Measurements from ENCODE around the gene TFPI.

TFPI gene

GRCh38 chr2:187462839-187463238 is 91.4 kb downstream of the TFPI start:
- 53% methylated on average over 3 of the region's 4 CpGs for WGBS

GRCh38 chr2:187461294-187462261 is 92.7 kb downstream of the TFPI start:
- H3K4ac ChIP-seq (ENCODE audit: low read depth in 1 of 2, low read length in 2 of 2), result no peak overlapping the region
- H3K14ac ChIP-seq (ENCODE audit: low read length in 2 of 2), result no peak overlapping the region
- no peak for DNase-seq
- no peak overlapping the region for H2BK15ac ChIP-seq (ENCODE audit: low read depth, poor library complexity, severe bottlenecking)
- no peaks in the 10 kb centered on the region for H3K4me1 ChIP-seq (ENCODE audit: control insufficient read depth, insufficient read depth, low read depth, low read length)
- no peaks in the 10 kb centered on the region for H3K9me3 ChIP-seq (ENCODE audit: control insufficient read depth, low read length)
- no peaks in the 10 kb centered on the region for H3K27me3 ChIP-seq (ENCODE audit: control insufficient read depth in 1 of 2, insufficient read depth in 1 of 2, low read length in 2 of 2)
- no peak overlapping the region for H2BK12ac ChIP-seq (ENCODE audit: low read length in 2 of 2)
- no peaks in the 10 kb centered on the region for H3K79me1 ChIP-seq (replicated peaks; ENCODE audit: low read length, poor library complexity, severe bottlenecking)
- no peak overlapping the region for H2AFZ ChIP-seq (ENCODE audit: low read depth, low read length)
- 94% methylated on average over 27 of the region's 28 CpGs for WGBS
- H4K8ac ChIP-seq (ENCODE audit: low read length), result no peak overlapping the region
- H3K18ac ChIP-seq (ENCODE audit: low read depth in 1 of 2, low read length in 2 of 2), result no peak overlapping the region
- no peak overlapping the region for H3K23ac ChIP-seq (ENCODE audit: low read length in 2 of 2)
- no peak overlapping the region for H4K91ac ChIP-seq (ENCODE audit: low read length)
- H3K36me3 ChIP-seq (ENCODE audit: control insufficient read depth in 1 of 2, insufficient read depth in 2 of 2, low read depth in 1 of 2, low read length in 2 of 2), result peaks cover 0 to 14% of the 10 kb centered on the region in 2 experiments
- H3K4me2 ChIP-seq (ENCODE audit: low read length, poor library complexity, severe bottlenecking), result no peak overlapping the region
- H3K27ac ChIP-seq (ENCODE audit: low read length, poor library complexity, severe bottlenecking), result no peak overlapping the region
- no peak overlapping the region for H3K4me3 ChIP-seq (ENCODE audit: insufficient read depth in 1 of 2, low read depth in 1 of 2, low read length in 2 of 2)
- H3K9ac ChIP-seq (ENCODE audit: low read length), result no peak overlapping the region
- H2BK120ac ChIP-seq (ENCODE audit: low read depth, low read length), result no peak overlapping the region
- H2AK5ac ChIP-seq (ENCODE audit: low read length, severe bottlenecking), result no peak overlapping the region
- H2BK5ac ChIP-seq (ENCODE audit: low read depth, low read length, poor library complexity, severe bottlenecking), result no peak overlapping the region

More at GRCh38 chr2:187462839-187463238, 91.4 kb downstream of the TFPI start:
- H3K9me3 ChIP-seq (ENCODE audit: control insufficient read depth, low read length), result no peaks in the 10 kb centered on the region
- H3K4ac ChIP-seq (ENCODE audit: low read depth in 1 of 2, low read length in 2 of 2), result no peak overlapping the region
- H2BK15ac ChIP-seq (ENCODE audit: low read depth, poor library complexity, severe bottlenecking), result no peak overlapping the region
- no peak overlapping the region for H3K4me3 ChIP-seq (ENCODE audit: insufficient read depth in 1 of 2, low read depth in 1 of 2, low read length in 2 of 2)
- no peak overlapping the region for H3K9ac ChIP-seq (ENCODE audit: low read length)
- no peak overlapping the region for H3K18ac ChIP-seq (ENCODE audit: low read depth in 1 of 2, low read length in 2 of 2)
- no peak overlapping the region for H4K91ac ChIP-seq (ENCODE audit: low read length)
- no peak overlapping the region for H3K27ac ChIP-seq (ENCODE audit: low read length, poor library complexity, severe bottlenecking)
- no peak for DNase-seq
- H2AFZ ChIP-seq (ENCODE audit: low read depth, low read length), result no peak overlapping the region
- no peak overlapping the region for H2BK120ac ChIP-seq (ENCODE audit: low read depth, low read length)
- no peak overlapping the region for H3K14ac ChIP-seq (ENCODE audit: low read length in 2 of 2)
- no peak overlapping the region for H4K8ac ChIP-seq (ENCODE audit: low read length)
- no peak overlapping the region for H2AK5ac ChIP-seq (ENCODE audit: low read length, severe bottlenecking)
- H3K79me1 ChIP-seq (replicated peaks; ENCODE audit: low read length, poor library complexity, severe bottlenecking), result no peaks in the 10 kb centered on the region
- no peaks in the 10 kb centered on the region for H3K27me3 ChIP-seq (ENCODE audit: control insufficient read depth in 1 of 2, insufficient read depth in 1 of 2, low read length in 2 of 2)
- H3K4me2 ChIP-seq (ENCODE audit: low read length, poor library complexity, severe bottlenecking), result no peak overlapping the region
- H3K23ac ChIP-seq (ENCODE audit: low read length in 2 of 2), result no peak overlapping the region
- no peak overlapping the region for H2BK12ac ChIP-seq (ENCODE audit: low read length in 2 of 2)
- peaks cover 0 to 19% of the 10 kb centered on the region in 2 experiments for H3K36me3 ChIP-seq (ENCODE audit: control insufficient read depth in 1 of 2, insufficient read depth in 2 of 2, low read depth in 1 of 2, low read length in 2 of 2)
- H3K4me1 ChIP-seq (ENCODE audit: control insufficient read depth, insufficient read depth, low read depth, low read length), result no peaks in the 10 kb centered on the region
- H2BK5ac ChIP-seq (ENCODE audit: low read depth, low read length, poor library complexity, severe bottlenecking), result no peak overlapping the region

GRCh38 chr2:187459256-187459655 is 95.0 kb downstream of the TFPI start:
- no peak overlapping the region for H4K8ac ChIP-seq (ENCODE audit: low read length)
- DNase-seq, result no peak
- H2BK120ac ChIP-seq (ENCODE audit: low read depth, low read length), result no peak overlapping the region
- H3K27ac ChIP-seq (ENCODE audit: low read length, poor library complexity, severe bottlenecking), result no peak overlapping the region
- H2AK5ac ChIP-seq (ENCODE audit: low read length, severe bottlenecking), result no peak overlapping the region
- no peak overlapping the region for H3K14ac ChIP-seq (ENCODE audit: low read length in 2 of 2)
- peaks cover 0 to 1% of the 10 kb centered on the region in 2 experiments for H3K36me3 ChIP-seq (ENCODE audit: control insufficient read depth in 1 of 2, insufficient read depth in 2 of 2, low read depth in 1 of 2, low read length in 2 of 2)
- 97% methylated on average over 2 of the region's 2 CpGs for WGBS
- no peaks in the 10 kb centered on the region for H3K27me3 ChIP-seq (ENCODE audit: control insufficient read depth in 1 of 2, insufficient read depth in 1 of 2, low read length in 2 of 2)
- H3K4ac ChIP-seq (ENCODE audit: low read depth in 1 of 2, low read length in 2 of 2), result no peak overlapping the region
- no peaks in the 10 kb centered on the region for H3K9me3 ChIP-seq (ENCODE audit: control insufficient read depth, low read length)
- H2BK15ac ChIP-seq (ENCODE audit: low read depth, poor library complexity, severe bottlenecking), result no peak overlapping the region
- no peak overlapping the region for H2BK5ac ChIP-seq (ENCODE audit: low read depth, low read length, poor library complexity, severe bottlenecking)
- no peaks in the 10 kb centered on the region for H3K79me1 ChIP-seq (replicated peaks; ENCODE audit: low read length, poor library complexity, severe bottlenecking)
- H2BK12ac ChIP-seq (ENCODE audit: low read length in 2 of 2), result no peak overlapping the region
- H3K4me1 ChIP-seq (ENCODE audit: control insufficient read depth, insufficient read depth, low read depth, low read length), result no peaks in the 10 kb centered on the region
- H3K4me2 ChIP-seq (ENCODE audit: low read length, poor library complexity, severe bottlenecking), result no peak overlapping the region
- H3K9ac ChIP-seq (ENCODE audit: low read length), result no peak overlapping the region
- no peak overlapping the region for H2AFZ ChIP-seq (ENCODE audit: low read depth, low read length)
- no peak overlapping the region for H3K18ac ChIP-seq (ENCODE audit: low read depth in 1 of 2, low read length in 2 of 2)
- no peak overlapping the region for H3K4me3 ChIP-seq (ENCODE audit: insufficient read depth in 1 of 2, low read depth in 1 of 2, low read length in 2 of 2)
- no peak overlapping the region for H3K23ac ChIP-seq (ENCODE audit: low read length in 2 of 2)
- H4K91ac ChIP-seq (ENCODE audit: low read length), result no peak overlapping the region

- Histone ChIP-seq H3K27me3 (ENCODE audit: control insufficient read depth in 1 of 2, insufficient read depth in 1 of 2, low read length in 2 of 2) (no peaks in the 10 kb centered on the region), H2AFZ (ENCODE audit: low read depth, low read length) (no peak overlapping the region), H3K4ac (ENCODE audit: low read depth in 1 of 2, low read length in 2 of 2) (no peak overlapping the region), H3K14ac (ENCODE audit: low read length in 2 of 2) (no peak overlapping the region), H3K36me3 (ENCODE audit: control insufficient read depth in 1 of 2, insufficient read depth in 2 of 2, low read depth in 1 of 2, low read length in 2 of 2) (no peaks in the 10 kb centered on the region), H2BK12ac (ENCODE audit: low read length in 2 of 2) (no peak overlapping the region), H3K9ac (ENCODE audit: low read length) (no peak overlapping the region), H3K79me1 (replicated peaks; ENCODE audit: low read length, poor library complexity, severe bottlenecking) (no peaks in the 10 kb centered on the region), H3K23ac (ENCODE audit: low read length in 2 of 2) (no peak overlapping the region), H2BK5ac (ENCODE audit: low read depth, low read length, poor library complexity, severe bottlenecking) (no peak overlapping the region), H4K8ac (ENCODE audit: low read length) (no peak overlapping the region), H3K18ac (ENCODE audit: low read depth in 1 of 2, low read length in 2 of 2) (no peak overlapping the region), H3K27ac (ENCODE audit: low read length, poor library complexity, severe bottlenecking) (no peak overlapping the region), H2BK15ac (ENCODE audit: low read depth, poor library complexity, severe bottlenecking) (no peak overlapping the region), H3K4me2 (ENCODE audit: low read length, poor library complexity, severe bottlenecking) (no peak overlapping the region), H4K91ac (ENCODE audit: low read length) (no peak overlapping the region), H3K9me3 (ENCODE audit: control insufficient read depth, low read length) (no peaks in the 10 kb centered on the region), H3K4me1 (ENCODE audit: control insufficient read depth, insufficient read depth, low read depth, low read length) (no peaks in the 10 kb centered on the region), H2AK5ac (ENCODE audit: low read length, severe bottlenecking) (no peak overlapping the region), H3K4me3 (ENCODE audit: insufficient read depth in 1 of 2, low read depth in 1 of 2, low read length in 2 of 2) (no peak overlapping the region), H2BK120ac (ENCODE audit: low read depth, low read length) (no peak overlapping the region)
- DNase-seq, result peak; percentile 51
- WGBS, result no CpG with 5 or more reads among the region's 1 CpG
Measured at GRCh38 chr2:187453078-187453641, 101.1 kb downstream of the TFPI start.
